GM21619 (cell line): ENCODE results near the gene TBC1D8.
"Not testable (repeated sequence)": the region's sequence is repeated elsewhere in the genome, so short reads cannot be mapped to it uniquely, and the experiment has no call there.

Experiments
- ATAC-seq: cut with Tn5 transposase; IDR thresholded peaks from one replicate; pipeline ENCODE4 v1.9.1; 2021; ENCODE audit not compliant: unreplicated experiment

The TBC1D8 gene

GRCh38 chr2:101080211-101081068 is 70.7 kb downstream of the TBC1D8 start:
- ATAC-seq, result no peak

GRCh38 chr2:101076581-101076980 is 74.6 kb downstream of the TBC1D8 start:
- no peak for ATAC-seq

- peak; percentile 62 for ATAC-seq
These were observed 86.2 kb downstream of the TBC1D8 start for GRCh38 chr2:101064868-101065549.

- peak; percentile 16 for ATAC-seq
These were observed 86.7 kb downstream of the TBC1D8 start for GRCh38 chr2:101064505-101064867.

- ATAC-seq, result peak; percentile 16
These were observed 87.1 kb downstream of the TBC1D8 start for GRCh38 chr2:101064125-101064502.

GRCh38 chr2:101063352-101064124 is 87.6 kb downstream of the TBC1D8 start:
- ATAC-seq, result no peak

- ATAC-seq, result no peak
These were observed 92.8 kb downstream of the TBC1D8 start for GRCh38 chr2:101058386-101058785.

- ATAC-seq, result no peak
These were observed 93.9 kb downstream of the TBC1D8 start for GRCh38 chr2:101057051-101057933.

- ATAC-seq, result no peak
These were observed 98.1 kb downstream of the TBC1D8 start for GRCh38 chr2:101053117-101053516.

- no peak for ATAC-seq
These were observed 99.0 kb downstream of the TBC1D8 start for GRCh38 chr2:101052147-101052546.

- not testable (repeated sequence) for ATAC-seq
These were observed 100.3 kb downstream of the TBC1D8 start for GRCh38 chr2:101050886-101051285.

GRCh38 chr2:101048756-101049155 is 102.4 kb downstream of the TBC1D8 start:
- ATAC-seq, result no peak

- no peak for ATAC-seq
These were observed 103.4 kb downstream of the TBC1D8 start for GRCh38 chr2:101047774-101048173.

GRCh38 chr2:101047075-101047766 is 104.0 kb downstream of the TBC1D8 start:
- ATAC-seq, result no peak

GRCh38 chr2:101045330-101045729 is 105.9 kb downstream of the TBC1D8 start:
- ATAC-seq, result no peak

- ATAC-seq, result no peak
These were observed 109.8 kb downstream of the TBC1D8 start for GRCh38 chr2:101041413-101041812.

- no peak for ATAC-seq
These were observed 110.4 kb downstream of the TBC1D8 start for GRCh38 chr2:101040761-101041160.

GRCh38 chr2:101040072-101040471 is 111.1 kb downstream of the TBC1D8 start:
- ATAC-seq, result no peak

- ATAC-seq, result no peak
These were observed 112.5 kb downstream of the TBC1D8 start for GRCh38 chr2:101038455-101039255.
